CD4-positive, alpha-beta T cell treated with Interleukin-4 for 4 hours (primary cell): ENCODE results near the gene HDAC4.

Experiments
- DNase-seq: peaks from one replicate; pipeline ENCODE4 v3.0.0-alpha.2; 2020

The HDAC4 gene

GRCh38 chr2:239195992-239196391 is 204.8 kb downstream of the HDAC4 start:
- DNase-seq: no peak

GRCh38 chr2:239195318-239195871 is 205.4 kb downstream of the HDAC4 start:
- DNase-seq: no peak

- DNase-seq: no peak
Measured at GRCh38 chr2:239194731-239195317, 206.0 kb downstream of the HDAC4 start.

GRCh38 chr2:239193925-239194677 is 206.7 kb downstream of the HDAC4 start:
- no peak for DNase-seq

GRCh38 chr2:239193401-239193811 is 207.4 kb downstream of the HDAC4 start:
- DNase-seq: no peak

GRCh38 chr2:239192975-239193374 is 207.8 kb downstream of the HDAC4 start:
- DNase-seq: no peak

- no peak for DNase-seq
Measured at GRCh38 chr2:239192456-239192855, 208.4 kb downstream of the HDAC4 start.

- DNase-seq: no peak
Measured at GRCh38 chr2:239190921-239191885, 209.6 kb downstream of the HDAC4 start.

- DNase-seq: no peak
Measured at GRCh38 chr2:239190361-239190760, 210.5 kb downstream of the HDAC4 start.

- DNase-seq: no peak
Measured at GRCh38 chr2:239189711-239190131, 211.1 kb downstream of the HDAC4 start.

- DNase-seq: no peak
Measured at GRCh38 chr2:239188536-239188935, 212.3 kb downstream of the HDAC4 start.

- no peak for DNase-seq
Measured at GRCh38 chr2:239187464-239188253, 213.2 kb downstream of the HDAC4 start.

- DNase-seq: no peak
Measured at GRCh38 chr2:239186516-239187357, 214.1 kb downstream of the HDAC4 start.

GRCh38 chr2:239184968-239185903 is 215.6 kb downstream of the HDAC4 start:
- no peak for DNase-seq

GRCh38 chr2:239184179-239184578 is 216.6 kb downstream of the HDAC4 start:
- no peak for DNase-seq

GRCh38 chr2:239182981-239183791 is 217.6 kb downstream of the HDAC4 start:
- no peak for DNase-seq

- DNase-seq: no peak
Measured at GRCh38 chr2:239181903-239182581, 218.8 kb downstream of the HDAC4 start.

GRCh38 chr2:239181074-239181902 is 219.5 kb downstream of the HDAC4 start:
- no peak for DNase-seq
